ENCODE results near the gene BMPER. TPM values are rescaled to one million over a fixed set of nuclear protein-coding genes. Genes with fewer than 3 reads are reported as not detected.
A peak's percentile ranks its signal among the peaks of the same experiment; 100 is the strongest.

BMPER gene
- polyA plus RNA-seq, 1 of the 3 experiments (the other 2 are of a cell fraction), result 20.0 TPM

- Histone ChIP-seq H3K9me2 (no peaks in the 10 kb centered on the region), H3K79me2 (ENCODE audit: insufficient read depth) (no peaks in the 10 kb centered on the region), H3K27me3 (ENCODE audit: insufficient read depth) (no peaks in the 10 kb centered on the region), H3K27ac (ENCODE audit: low read depth in 2 of 2, low read length in 1 of 2) (no peak overlapping the region), H3F3A (replicated peaks; ENCODE audit: insufficient read depth) (peaks cover 1% of the 10 kb centered on the region), H3K36me3 (replicated peaks in 1 of 2; ENCODE audit: control insufficient read depth in 1 of 2, insufficient read depth in 2 of 2, low read length in 1 of 2) (no peaks in the 10 kb centered on the region), H3K4me3 (ENCODE audit: low read depth in 2 of 2, low read length in 1 of 2) (no peak overlapping the region; a peak in 1 of 4 replicates), H3K9me3 (no peaks in the 10 kb centered on the region), H2AFZ (ENCODE audit: low read depth) (no peak overlapping the region), H3K4me1 (ENCODE audit: control insufficient read depth in 1 of 2, insufficient read depth in 2 of 2, low read depth in 1 of 2, low read length in 1 of 2) (peaks cover 0 to 4% of the 10 kb centered on the region in 2 experiments; a peak in 1 of 4 replicates), H4K20me1 (ENCODE audit: insufficient read depth) (no peaks in the 10 kb centered on the region), H3K9ac (no peak overlapping the region), H3K4me2 (no peak overlapping the region)
- WGBS (ENCODE audit: low lambda C conversion rate), result 73% methylated on average over 7 of the region's 10 CpGs
- TF ChIP-seq CTCF (IDR thresholded peaks at IDR 0.05), result peak; percentile 86
- peak; percentile 73 for TF ChIP-seq RAD21 (IDR thresholded peaks at IDR 0.05; ENCODE audit: low read length)
- TF ChIP-seq USF1 (IDR thresholded peaks at IDR 0.05; ENCODE audit: borderline replicate concordance, low read depth), result no peak
- TF ChIP-seq SMC3 (IDR thresholded peaks at IDR 0.05; ENCODE audit: low read depth, low read length), result peak; percentile 91
- TF ChIP-seq ELF1 (IDR thresholded peaks at IDR 0.05), result peak; percentile 31; the same call in 1 of the 2 replicates
- no peak for TF ChIP-seq REST (IDR thresholded peaks at IDR 0.05; ENCODE audit: low read depth, low read length)
- CTCF ChIA-PET, result interaction anchor here (0.7 to 2.1 kb wide), 16 partner anchors 9 to 902 kb away, joined by 3 to 14 read pairs (median 4); no protein-coding TSS in a partner anchor
- DNase-seq, result peak; percentile 37
- POLR2A ChIA-PET, result no interaction called here
These were observed 182.9 kb downstream of the BMPER start for GRCh38 chr7:34087892-34088891.

GRCh38 chr7:34090816-34091215 is 185.5 kb downstream of the BMPER start:
- POLR2A ChIA-PET, result no interaction called here
- H2AFZ ChIP-seq (ENCODE audit: low read depth), result no peak overlapping the region
- H3K79me2 ChIP-seq (ENCODE audit: insufficient read depth), result no peaks in the 10 kb centered on the region
- H4K20me1 ChIP-seq (ENCODE audit: insufficient read depth), result no peaks in the 10 kb centered on the region
- no peaks in the 10 kb centered on the region for H3F3A ChIP-seq (replicated peaks; ENCODE audit: insufficient read depth)
- peaks cover 0 to 4% of the 10 kb centered on the region in 2 experiments; a peak in 2 of 4 replicates for H3K4me1 ChIP-seq (ENCODE audit: control insufficient read depth in 1 of 2, insufficient read depth in 2 of 2, low read depth in 1 of 2, low read length in 1 of 2)
- H3K4me3 ChIP-seq (ENCODE audit: low read depth in 2 of 2, low read length in 1 of 2), result no peak overlapping the region
- no peaks in the 10 kb centered on the region for H3K9me2 ChIP-seq
- no peak overlapping the region for H3K4me2 ChIP-seq
- no peaks in the 10 kb centered on the region for H3K27me3 ChIP-seq (ENCODE audit: insufficient read depth)
- H3K9ac ChIP-seq, result no peak overlapping the region
- no peak overlapping the region for H3K27ac ChIP-seq (ENCODE audit: low read depth in 2 of 2, low read length in 1 of 2)
- no peaks in the 10 kb centered on the region for H3K36me3 ChIP-seq (replicated peaks in 1 of 2; ENCODE audit: control insufficient read depth in 1 of 2, insufficient read depth in 2 of 2, low read length in 1 of 2)
- DNase-seq, result no peak
- CTCF ChIA-PET, result interaction anchor here (1.0 to 2.6 kb wide), 7 partner anchors 10 to 158 kb away, joined by 3 to 7 read pairs (median 4); no protein-coding TSS in a partner anchor
- no peaks in the 10 kb centered on the region for H3K9me3 ChIP-seq
- no peak for TF ChIP-seq TCF12 (IDR thresholded peaks at IDR 0.05)
- no peak for TF ChIP-seq USF1 (IDR thresholded peaks at IDR 0.05; ENCODE audit: borderline replicate concordance, low read depth)
- TF ChIP-seq REST (IDR thresholded peaks at IDR 0.05; ENCODE audit: low read depth, low read length), result no peak
- no peak for TF ChIP-seq RFX5 (IDR thresholded peaks at IDR 0.05; ENCODE audit: low read length)
- no peak for TF ChIP-seq IRF3 (IDR thresholded peaks at IDR 0.05; ENCODE audit: low read depth, low read length)
- TF ChIP-seq RAD21 (IDR thresholded peaks at IDR 0.05; ENCODE audit: low read length), result no peak
- WGBS (ENCODE audit: low lambda C conversion rate), result 53% methylated on average over 5 of the region's 5 CpGs
